Measurements from ENCODE around the gene PCGF3.

PCGF3 gene

GRCh38 chr4:710116-710515, 4.5 kb downstream of the PCGF3 start:
- no peaks in the 10 kb centered on the region for H3K27me3 Mint-ChIP-seq (ENCODE audit: low read depth, poor library complexity)
- peaks cover 23% of the 10 kb centered on the region for H3K9me3 Mint-ChIP-seq
- no peak for DNase-seq
- no peak for TF ChIP-seq CTCF (IDR thresholded peaks at IDR 0.05)
- H3K4me1 Mint-ChIP-seq = peaks cover 25% of the 10 kb centered on the region
- peaks cover 46% of the 10 kb centered on the region for H3K36me3 Mint-ChIP-seq (ENCODE audit: low read depth)
- peak overlapping the region; percentile 52 for H3K4me3 Mint-ChIP-seq
- H3K27ac Mint-ChIP-seq = peak overlapping the region; percentile 60

- H3K4me3 Mint-ChIP-seq = no peak overlapping the region
Measured at GRCh38 chr4:710916-711315, 5.3 kb downstream of the PCGF3 start.

GRCh38 chr4:712093-712492, 6.5 kb downstream of the PCGF3 start:
- Mint-ChIP-seq H3K4me1 (peaks cover 25% of the 10 kb centered on the region), H3K9me3 (peaks cover 23% of the 10 kb centered on the region), H3K27me3 (ENCODE audit: low read depth, poor library complexity) (no peaks in the 10 kb centered on the region), H3K36me3 (ENCODE audit: low read depth) (peaks cover 49% of the 10 kb centered on the region), H3K27ac (no peak overlapping the region), H3K4me3 (no peak overlapping the region)
- TF ChIP-seq CTCF (IDR thresholded peaks at IDR 0.05) = no peak
- DNase-seq = no peak

More at GRCh38 chr4:710916-711315, 5.3 kb downstream of the PCGF3 start:
- no peak for TF ChIP-seq CTCF (IDR thresholded peaks at IDR 0.05)
- Mint-ChIP-seq H3K9me3 (peaks cover 23% of the 10 kb centered on the region), H3K4me1 (peaks cover 25% of the 10 kb centered on the region), H3K36me3 (ENCODE audit: low read depth) (peaks cover 49% of the 10 kb centered on the region), H3K27ac (no peak overlapping the region), H3K27me3 (ENCODE audit: low read depth, poor library complexity) (no peaks in the 10 kb centered on the region)
- DNase-seq = no peak

GRCh38 chr4:712916-713632, 7.4 kb downstream of the PCGF3 start:
- peaks cover 56% of the 10 kb centered on the region for H3K36me3 Mint-ChIP-seq (ENCODE audit: low read depth)
- no peaks in the 10 kb centered on the region for H3K27me3 Mint-ChIP-seq (ENCODE audit: low read depth, poor library complexity)
- H3K9me3 Mint-ChIP-seq = peaks cover 23% of the 10 kb centered on the region
- peaks cover 32% of the 10 kb centered on the region for H3K4me1 Mint-ChIP-seq
- DNase-seq = no peak
- TF ChIP-seq CTCF (IDR thresholded peaks at IDR 0.05) = no peak
- H3K27ac Mint-ChIP-seq = no peak overlapping the region
- no peak overlapping the region for H3K4me3 Mint-ChIP-seq

- Mint-ChIP-seq H3K4me1 (peaks cover 31% of the 10 kb centered on the region), H3K9me3 (peaks cover 17% of the 10 kb centered on the region), H3K27me3 (ENCODE audit: low read depth, poor library complexity) (no peaks in the 10 kb centered on the region), H3K36me3 (ENCODE audit: low read depth) (peaks cover 49% of the 10 kb centered on the region), H3K27ac (no peak overlapping the region), H3K4me3 (no peak overlapping the region)
- no peak for TF ChIP-seq CTCF (IDR thresholded peaks at IDR 0.05)
- DNase-seq = no peak
Measured at GRCh38 chr4:714087-714486, 8.5 kb downstream of the PCGF3 start.

Measured in nephron progenitor cell (in vitro differentiated cells).